Ecto neural progenitor cell (in vitro differentiated cells): ENCODE results near the gene SFI1.
A peak's percentile ranks its signal among the peaks of the same experiment; 100 is the strongest.
"Not testable (repeated sequence)": the region's sequence is repeated elsewhere in the genome, so short reads cannot be mapped to it uniquely, and the experiment has no call there.

Experiments used
- DNase-seq: peaks from one replicate; pipeline ENCODE4 v3.0.0-alpha.2; 2018; ENCODE audit warnings: low spot score

Gene SFI1

DNA sequence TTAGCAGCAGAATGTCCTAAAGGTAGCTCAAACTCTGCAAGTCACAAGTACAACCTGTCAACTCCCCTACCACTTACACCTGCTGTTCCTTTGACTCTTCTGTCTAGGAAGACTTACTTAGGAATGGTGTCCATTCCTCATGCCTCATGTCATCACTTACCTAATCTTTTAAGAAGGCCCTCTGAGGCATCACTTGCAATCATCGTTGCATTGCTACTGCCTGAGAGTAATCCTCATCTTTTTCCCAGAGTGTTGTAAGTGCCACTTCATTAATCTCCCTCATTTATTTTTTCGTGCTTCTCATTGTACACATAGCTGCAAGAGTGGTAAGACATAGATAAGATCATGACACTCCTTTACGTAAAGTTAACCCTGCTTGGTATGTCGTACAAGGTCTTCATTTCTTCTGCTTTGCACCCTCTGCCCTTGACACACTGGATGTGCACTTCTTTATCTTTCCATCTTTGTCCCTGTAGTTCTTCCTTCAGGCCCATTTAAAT, 54.6 kb downstream of the SFI1 start:
- no peak for DNase-seq

DNA sequence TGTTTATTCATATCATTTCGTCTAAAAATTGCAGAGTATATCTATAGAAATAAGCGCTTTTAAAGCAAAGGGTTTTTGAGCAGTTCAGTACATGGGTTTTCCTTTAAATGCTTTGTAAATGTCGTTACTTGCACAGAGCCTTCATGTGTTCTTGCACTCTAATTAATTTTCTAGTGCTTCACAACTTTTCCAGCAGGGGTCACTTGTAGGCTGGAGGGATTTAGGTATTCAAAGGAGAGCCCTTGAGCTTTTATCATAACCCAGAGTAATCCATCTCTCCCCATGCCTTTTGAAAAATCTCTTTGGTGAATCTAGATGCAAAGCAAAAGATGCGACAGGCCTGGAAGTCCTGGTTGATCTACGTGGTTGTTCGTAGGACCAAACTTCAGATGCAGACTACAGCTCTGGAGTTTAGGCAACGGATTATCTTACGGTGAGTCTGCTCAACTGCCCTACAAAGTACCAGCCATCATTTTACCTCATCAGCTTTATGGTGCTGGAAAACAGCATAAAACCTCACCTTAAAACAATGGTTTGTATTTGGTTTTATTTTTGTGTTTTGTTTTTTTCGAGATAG, 60.4 kb downstream of the SFI1 start:
- no peak for DNase-seq

GRCh38 chr22:31558546-31558945, 62.2 kb downstream of the SFI1 start:
- DNase-seq: not testable (repeated sequence)

GRCh38 chr22:31561238-31561887, 65.0 kb downstream of the SFI1 start:
- peak; percentile 82 for DNase-seq

DNA sequence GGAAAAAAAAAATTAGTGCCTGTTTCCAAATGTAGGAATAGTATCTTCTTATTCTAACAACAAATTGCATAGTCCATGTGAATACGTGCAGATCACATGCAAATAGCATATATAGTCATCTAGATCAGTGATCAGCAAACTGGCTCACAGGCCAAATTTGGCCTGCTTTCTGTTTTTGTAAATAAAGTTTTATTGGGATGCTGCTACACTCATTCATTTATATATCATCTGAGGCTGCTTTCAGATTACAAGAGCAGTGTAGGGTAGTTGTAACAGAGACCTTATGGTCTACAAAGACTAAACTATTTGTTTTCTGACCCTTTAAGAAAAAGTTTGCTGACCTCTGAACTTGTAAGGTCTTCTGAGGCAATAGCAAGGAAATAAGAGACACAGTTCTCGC, 65.6 kb downstream of the SFI1 start:
- no peak for DNase-seq

GRCh38 chr22:31566484-31566883, 70.1 kb downstream of the SFI1 start:
- no peak for DNase-seq

DNA sequence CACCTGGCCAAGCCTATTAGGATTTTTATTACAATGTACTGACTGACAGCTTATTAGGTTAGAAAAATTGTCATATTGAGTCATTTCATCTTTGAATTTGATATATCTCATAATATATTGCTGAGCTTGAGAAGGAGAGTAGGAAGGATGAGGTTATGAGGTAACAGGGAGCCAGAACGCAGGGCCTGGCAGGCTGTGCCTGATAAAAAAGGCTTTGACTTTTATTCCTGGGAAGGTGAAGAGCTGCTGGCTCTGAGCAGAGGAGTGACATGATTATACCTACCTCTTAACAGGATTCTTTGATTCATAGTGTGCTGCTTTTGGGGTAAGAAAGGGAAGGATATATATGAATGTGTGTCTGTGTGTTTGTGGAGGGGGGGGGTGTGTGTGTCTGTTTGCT, 70.9 kb downstream of the SFI1 start:
- DNase-seq: no peak

- no peak for DNase-seq
These were observed 71.4 kb downstream of the SFI1 start for GRCh38 chr22:31567702-31568101.

DNA sequence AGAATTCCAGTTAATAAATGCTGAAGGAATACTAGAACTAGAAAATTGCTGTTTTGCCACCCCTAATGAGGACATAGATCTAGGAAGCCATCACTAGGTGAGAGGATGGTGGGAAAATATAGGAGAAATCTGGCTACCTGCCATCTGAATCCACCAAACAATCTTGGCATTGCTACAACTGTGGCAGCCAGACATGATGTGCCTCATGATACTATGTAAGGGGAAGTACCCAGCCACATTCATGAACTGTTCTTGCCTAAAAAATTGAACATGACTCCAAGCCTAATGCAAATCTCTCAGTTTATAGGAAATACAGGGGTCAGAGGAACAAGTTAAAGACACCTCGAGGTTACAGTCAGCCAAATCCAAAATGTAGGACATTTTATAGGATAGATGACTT, 72.8 kb downstream of the SFI1 start:
- DNase-seq: no peak

GRCh38 chr22:31572939-31573338, 76.6 kb downstream of the SFI1 start:
- DNase-seq: no peak

DNA sequence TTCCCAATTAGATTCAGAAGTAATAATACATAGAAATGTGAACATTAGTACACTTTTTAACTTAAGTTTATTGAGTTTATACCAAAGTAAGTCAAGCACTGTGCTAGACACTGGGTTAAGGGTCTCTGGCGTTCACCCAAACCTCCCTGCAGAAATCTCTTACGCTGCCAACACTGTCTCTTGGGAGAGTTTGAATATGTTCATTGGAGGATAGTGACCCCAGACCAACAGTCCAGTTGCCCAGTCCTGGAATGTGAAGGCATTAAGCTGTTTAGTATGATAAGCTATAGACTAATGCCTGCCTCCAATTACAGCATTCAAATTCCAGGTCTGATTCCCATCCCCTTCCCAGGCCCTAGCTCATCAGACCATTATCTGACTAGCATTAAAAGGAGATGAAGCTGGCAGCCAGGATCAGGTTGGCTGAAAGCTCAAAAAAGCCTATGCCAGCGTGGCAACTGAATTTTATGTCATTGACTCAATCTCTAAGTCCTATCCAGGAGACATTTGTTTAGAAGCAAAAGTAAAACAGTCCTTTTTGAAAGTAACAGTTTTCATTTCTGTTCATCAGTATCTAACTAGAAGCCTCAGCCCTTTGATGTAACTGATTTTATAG, 77.8 kb downstream of the SFI1 start:
- DNase-seq: no peak

GRCh38 chr22:31575190-31575589, 78.9 kb downstream of the SFI1 start:
- no peak for DNase-seq

DNA sequence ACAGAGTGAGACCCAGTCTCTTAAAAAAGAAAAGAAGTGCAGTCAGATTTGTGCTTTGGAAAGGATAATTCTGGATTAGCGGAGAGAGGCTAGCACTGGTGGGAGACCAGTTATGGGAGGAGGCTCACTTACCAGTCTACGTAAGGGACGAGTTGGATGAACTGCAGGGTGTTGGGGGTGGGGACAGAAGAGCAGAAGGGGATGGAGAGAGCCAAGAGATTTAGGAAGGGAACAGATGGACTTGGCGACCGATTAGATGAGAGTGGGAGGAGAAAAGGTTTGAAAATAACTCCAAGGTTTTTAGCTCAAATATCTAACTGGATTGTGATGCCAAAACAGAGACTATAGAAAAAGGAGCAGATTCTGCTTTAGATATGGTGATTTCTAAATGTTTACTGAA, 81.4 kb downstream of the SFI1 start:
- no peak for DNase-seq

DNA sequence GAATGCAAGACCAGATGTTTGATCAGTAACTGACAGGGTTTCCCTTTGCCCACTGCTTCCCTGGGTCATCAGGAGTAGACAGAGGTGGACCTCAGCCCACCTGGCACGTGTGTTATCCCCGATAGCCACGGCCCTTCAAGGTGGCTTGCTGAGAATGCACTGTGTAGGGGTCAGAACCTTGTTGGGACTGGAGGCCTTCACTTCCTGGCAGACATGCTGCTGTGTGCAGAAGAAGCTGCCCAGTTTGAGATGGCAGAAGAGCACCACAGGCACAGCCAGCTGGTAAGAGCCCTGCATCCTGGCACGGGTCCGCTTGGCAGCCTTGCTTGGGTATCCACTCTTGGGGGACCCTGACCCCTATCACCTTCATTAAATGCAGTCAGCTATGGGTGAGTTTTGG, 81.8 kb downstream of the SFI1 start:
- DNase-seq: no peak

DNA sequence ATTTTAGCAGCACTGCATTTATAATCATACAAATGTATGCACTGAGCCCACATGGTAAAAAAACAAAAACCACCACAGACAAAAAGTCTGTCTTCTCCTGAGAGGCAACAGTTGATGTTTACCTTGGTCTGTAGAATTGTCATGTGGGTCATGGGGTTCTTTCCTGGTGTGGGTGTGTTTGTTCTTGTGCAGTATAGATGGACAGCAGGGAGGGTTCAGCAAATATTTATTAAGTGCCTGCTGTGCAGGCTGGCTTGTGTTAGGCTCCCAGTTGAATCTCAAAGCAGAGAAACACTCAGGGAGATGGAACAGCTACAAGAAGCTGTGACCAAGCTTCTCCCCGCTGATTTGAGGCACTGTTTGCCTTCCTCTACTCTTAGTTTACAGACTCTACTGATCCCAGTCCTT, 83.5 kb downstream of the SFI1 start:
- DNase-seq: no peak

- DNase-seq: no peak
These were observed 87.6 kb downstream of the SFI1 start for GRCh38 chr22:31583861-31584485.

- no peak for DNase-seq
These were observed 88.4 kb downstream of the SFI1 start for GRCh38 chr22:31584804-31585160.

- no peak for DNase-seq
These were observed 89.0 kb downstream of the SFI1 start for GRCh38 chr22:31585161-31585859.

- DNase-seq: no peak
These were observed 90.0 kb downstream of the SFI1 start for GRCh38 chr22:31586137-31586920.

- no peak for DNase-seq
These were observed 92.8 kb downstream of the SFI1 start for GRCh38 chr22:31588970-31589675.

DNA sequence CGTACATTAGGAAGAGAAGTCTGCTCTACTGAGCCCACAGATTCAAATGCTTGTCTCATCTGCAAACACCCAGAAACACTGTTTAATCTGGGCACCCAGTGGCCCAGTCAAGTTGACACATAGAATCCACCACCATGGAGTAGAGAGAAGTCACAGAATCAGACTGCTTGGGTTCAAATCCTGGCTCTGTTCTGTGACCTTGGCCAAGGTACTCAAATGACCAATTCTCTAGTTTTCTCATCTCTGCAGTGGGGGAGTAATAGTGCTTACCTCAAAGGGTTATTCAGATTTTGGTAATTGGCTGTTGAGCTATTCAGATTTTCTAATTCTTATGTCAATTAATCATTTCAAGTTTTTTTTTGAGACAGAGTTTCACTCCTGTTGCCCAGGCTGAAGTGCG, 93.8 kb downstream of the SFI1 start:
- DNase-seq: not testable (repeated sequence)
